H9 (cell line): ENCODE measurements around the gene TMEM178B. TPM values are rescaled to one million over a fixed set of nuclear protein-coding genes. Genes with fewer than 3 reads are reported as not detected.

Experiments
- DNase-seq: peaks from one replicate; pipeline ENCODE4 v3.0.0-alpha.2; 2017
- H2AFZ ChIP-seq: one replicate; pipeline ENCODE4 v1.6.1; 2013; ENCODE audit warnings: mild to moderate bottlenecking, low read length, control low read depth, moderate library complexity
- H2AK5ac ChIP-seq: 2 replicates; pipeline ENCODE4 v1.6.1; 2013; ENCODE audit warnings: low read length, control low read depth, mixed read lengths; ENCODE audit not compliant: insufficient read length
- H2BK120ac ChIP-seq: one replicate; pipeline ENCODE4 v1.6.1; 2013; ENCODE audit warnings: low read depth, mild to moderate bottlenecking, low read length, control low read depth, inconsistent platforms; ENCODE audit not compliant: poor library complexity, severe bottlenecking
- H2BK12ac ChIP-seq: 2 replicates; pipeline ENCODE4 v1.6.1; 2013; ENCODE audit warnings: low read length, control low read depth, mixed read lengths, low read depth; ENCODE audit not compliant: insufficient read length
- H2BK15ac ChIP-seq: 2 replicates; pipeline ENCODE4 v1.6.1; 2013; ENCODE audit warnings: low read depth, low read length, control low read depth
- H2BK20ac ChIP-seq: one replicate; pipeline ENCODE4 v1.6.1; 2013; ENCODE audit warnings: low read depth, mild to moderate bottlenecking, low read length, control low read depth, inconsistent platforms; ENCODE audit not compliant: poor library complexity, severe bottlenecking
- H2BK5ac ChIP-seq: 2 replicates; pipeline ENCODE4 v1.6.1; 2013; ENCODE audit warnings: low read length, control low read depth, mixed read lengths; ENCODE audit not compliant: insufficient read length
- H3K14ac ChIP-seq: 2 replicates; pipeline ENCODE4 v1.6.1; 2013; ENCODE audit warnings: low read length, control low read depth; ENCODE audit not compliant: insufficient read depth
- H3K18ac ChIP-seq: 2 replicates; pipeline ENCODE4 v1.6.1; 2013; ENCODE audit warnings: low read depth, mild to moderate bottlenecking, mixed read lengths, low read length, control low read depth; ENCODE audit not compliant: insufficient read length
- H3K23ac ChIP-seq: 2 replicates; pipeline ENCODE4 v1.6.1; 2013; ENCODE audit warnings: low read length, control low read depth, mixed read lengths, low read depth; ENCODE audit not compliant: insufficient read length
- H3K23me2 ChIP-seq: 2 replicates; pipeline ENCODE4 v1.6.1; 2013; ENCODE audit warnings: low read depth, mild to moderate bottlenecking, mixed read lengths, low read length, control low read depth; ENCODE audit not compliant: insufficient read length, poor library complexity, severe bottlenecking
- H3K27ac ChIP-seq: 2 replicates; pipeline ENCODE4 v1.5.1; 2013; ENCODE audit warnings: low read length, control low read depth, mixed read lengths, low read depth; ENCODE audit not compliant: insufficient read length
- H3K27me3 ChIP-seq: 2 replicates; pipeline ENCODE4 v1.6.1; 2013; ENCODE audit warnings: low read length, control low read depth, inconsistent platforms; ENCODE audit not compliant: insufficient read depth
- H3K4ac ChIP-seq: 2 replicates; pipeline ENCODE4 v1.6.1; 2013; ENCODE audit warnings: low read depth, mild to moderate bottlenecking, control low read depth, inconsistent platforms, low read length, moderate library complexity
- H3K4me1 ChIP-seq: 2 replicates; pipeline ENCODE4 v1.6.1; 2013; ENCODE audit warnings: low read length, control low read depth, inconsistent platforms; ENCODE audit not compliant: insufficient read depth
- H3K4me2 ChIP-seq: 2 replicates; pipeline ENCODE4 v1.6.1; 2013; ENCODE audit warnings: low read length, control low read depth, mixed read lengths; ENCODE audit not compliant: insufficient read length, insufficient read depth
- H3K56ac ChIP-seq: 2 replicates; pipeline ENCODE4 v1.6.1; 2013; ENCODE audit warnings: low read depth, mild to moderate bottlenecking, mixed read lengths, low read length, control low read depth; ENCODE audit not compliant: insufficient read length
- H3K79me1 ChIP-seq: 2 replicates; pipeline ENCODE4 v1.6.1; 2013; ENCODE audit warnings: low read depth, mild to moderate bottlenecking, moderate library complexity, low read length, control low read depth, inconsistent platforms; ENCODE audit not compliant: insufficient read depth, poor library complexity, severe bottlenecking
- H3K79me2 ChIP-seq: 2 replicates; pipeline ENCODE4 v1.6.1; 2013; ENCODE audit warnings: low read length, control low read depth, inconsistent platforms; ENCODE audit not compliant: insufficient read depth
- H3K9ac ChIP-seq: 2 replicates; pipeline ENCODE4 v1.6.1; 2013; ENCODE audit warnings: low read length, control low read depth, mixed read lengths; ENCODE audit not compliant: insufficient read length; ENCODE audit errors: extremely low read depth
- H3K9me3 ChIP-seq: one replicate; pipeline ENCODE4 v1.6.1; 2013; ENCODE audit warnings: low read depth, low read length, inconsistent platforms; ENCODE audit not compliant: control insufficient read depth
- H3T11ph ChIP-seq: one replicate; pipeline ENCODE4 v1.6.1; 2013; ENCODE audit warnings: mild to moderate bottlenecking, low read length, control low read depth, inconsistent platforms
- H4K20me1 ChIP-seq: one replicate; pipeline ENCODE4 v1.6.1; 2013; ENCODE audit not compliant: control insufficient read depth, insufficient read length, insufficient read depth
- H4K5ac ChIP-seq: 2 replicates; pipeline ENCODE4 v1.6.1; 2013; ENCODE audit warnings: low read depth, mild to moderate bottlenecking, mixed read lengths, low read length, control low read depth; ENCODE audit not compliant: insufficient read length
- H4K8ac ChIP-seq: replicated peaks from 2 replicates; pipeline ENCODE4 v1.6.1; 2013; ENCODE audit warnings: low read length, control low read depth, mixed read lengths, low read depth; ENCODE audit not compliant: insufficient read length
- H4K91ac ChIP-seq: 2 replicates; pipeline ENCODE4 v1.6.1; 2013; ENCODE audit warnings: low read depth, mild to moderate bottlenecking, moderate library complexity, mixed read lengths, low read length, control low read depth; ENCODE audit not compliant: insufficient read length
- H3K27ac Mint-ChIP-seq, 3 experiments: 2 replicates in 2 of 3; 3 replicates in 1 of 3; pipeline ENCODE4 v1.8.0; 2020 to 2021; ENCODE audit warnings: mixed read lengths in 3 of 3, mild to moderate bottlenecking in 1 of 3, moderate library complexity in 1 of 3
- H3K27me3 Mint-ChIP-seq: 2 replicates; pipeline ENCODE4 v1.8.0; 2021; ENCODE audit warnings: low read depth, mild to moderate bottlenecking, moderate library complexity, mixed read lengths
- H3K36me3 Mint-ChIP-seq, 3 experiments: 2 replicates in 2 of 3; 3 replicates in 1 of 3; pipeline ENCODE4 v1.8.0; 2020 to 2021; ENCODE audit warnings: low read depth in 3 of 3, mixed read lengths in 3 of 3; ENCODE audit not compliant: insufficient read depth in 1 of 3
- H3K4me1 Mint-ChIP-seq, 2 experiments: 2 replicates each; pipeline ENCODE4 v1.8.0; 2020; ENCODE audit warnings: mixed read lengths in 2 of 2
- H3K4me3 Mint-ChIP-seq, 2 experiments: 2 replicates in 1 of 2; 3 replicates in 1 of 2; pipeline ENCODE4 v1.8.0; 2020 to 2021; ENCODE audit warnings: mild to moderate bottlenecking in 2 of 2, mixed read lengths in 2 of 2, moderate library complexity in 1 of 2
- H3K9me3 Mint-ChIP-seq, 2 experiments: 2 replicates in 1 of 2; 3 replicates in 1 of 2; pipeline ENCODE4 v1.8.0; 2020; ENCODE audit warnings: mild to moderate bottlenecking in 2 of 2, mixed read lengths in 2 of 2, moderate library complexity in 1 of 2
- CTCF ChIP-seq: fragments of 200-600 bp; sonication (generic); conservative IDR thresholded peaks from 3 replicates; pipeline ENCODE4 v1.8.0; 2021; ENCODE audit warnings: antibody characterized with exemption, mild to moderate bottlenecking
- WGBS: extraction: QIAGEN DNeasy Blood & Tissue Kit; methylation state at CpG from one replicate; pipeline ENCODE4 v1.1.7; 2013; ENCODE audit warnings: missing lambda C conversion rate, low lambda C conversion rate, mixed read lengths; ENCODE audit not compliant: insufficient read length; ENCODE audit errors: extremely low coverage; 5-methylcytosine and 5-hydroxymethylcytosine counted together
- total RNA-seq: library from RNA; stranded (reverse); gene quantifications from 2 replicates; pipeline ENCODE4 v1.2.1, GENCODE V29; 2021

The TMEM178B gene
- total RNA-seq, 1 experiment from 2014 or later: 11.3 TPM

- no peaks in the 10 kb centered on the region for H3K23me2 ChIP-seq
- no peak for TF ChIP-seq CTCF
- no peak overlapping the region for H3T11ph ChIP-seq
- no peak overlapping the region for H3K27ac ChIP-seq
- H3K23ac ChIP-seq: no peak overlapping the region
- no peak overlapping the region for H4K91ac ChIP-seq
- H2AFZ ChIP-seq: no peak overlapping the region
- H2BK5ac ChIP-seq: no peak overlapping the region
- no peaks in the 10 kb centered on the region for H4K20me1 ChIP-seq
- H3K79me1 ChIP-seq: no peaks in the 10 kb centered on the region
- no peak overlapping the region for H3K4ac ChIP-seq
- H3K14ac ChIP-seq: no peak overlapping the region
- no CpG with 5 or more reads among the region's 4 CpGs for WGBS
- no peak overlapping the region for H2BK20ac ChIP-seq
- no peak overlapping the region for H3K18ac ChIP-seq
- H3K9ac ChIP-seq: no peak overlapping the region
- no peaks in the 10 kb centered on the region for H3K9me3 ChIP-seq
- Mint-ChIP-seq H3K4me3 (no peak overlapping the region), H3K36me3 (no peaks in the 10 kb centered on the region), H3K4me1 (peaks cover 11 to 18% of the 10 kb centered on the region in 2 experiments), H3K27ac (no peak overlapping the region; a peak in 1 of 7 replicates), H3K27me3 (no peaks in the 10 kb centered on the region), H3K9me3 (no peaks in the 10 kb centered on the region)
- no peak overlapping the region for H2AK5ac ChIP-seq
- no peak overlapping the region for H3K4me2 ChIP-seq
- no peaks in the 10 kb centered on the region; the same call in 1 of the 2 replicates for H3K79me2 ChIP-seq
- DNase-seq: no peak
- H2BK15ac ChIP-seq: no peak overlapping the region
- H3K4me1 ChIP-seq: 0 out of 2 replicates have a peak, but pooled peaks cover 2% of the 10 kb centered on the region
- H3K56ac ChIP-seq: no peak overlapping the region
- no peak overlapping the region for H4K5ac ChIP-seq
- H2BK12ac ChIP-seq: no peak overlapping the region
- H3K27me3 ChIP-seq: no peaks in the 10 kb centered on the region
- H4K8ac ChIP-seq: no peak overlapping the region
- no peak overlapping the region for H2BK120ac ChIP-seq
These were observed 158.6 kb downstream of the TMEM178B start for GRCh38 chr7:141232286-141233051.
